HEK293 (cell line): ENCODE measurements around the gene SMCP.

Experiments used
- CTCF ChIA-PET: fragments of 350-600 bp; formaldehyde crosslinking; extraction: SDS; loops from one replicate; lab custom pipeline; 2021; ENCODE audit warnings: antibody characterized with exemption; lab: Yijun Ruan, JAX
- POLR2A ChIA-PET: fragments of 300-600 bp; formaldehyde crosslinking; extraction: SDS; loops from one replicate; lab custom pipeline; 2020; ENCODE audit warnings: antibody characterized with exemption, inconsistent platforms; lab: Yijun Ruan, JAX
- H3K27ac ChIP-seq: fragments of 200-500 bp; sonication (Bioruptor generic); 2 replicates; pipeline ENCODE4 v1.5.1; 2014; ENCODE audit warnings: low read depth, low read length, control low read depth, inconsistent platforms; ENCODE audit errors: extremely low read depth
- H3K36me3 ChIP-seq, 2 experiments: fragments of 200-500 bp in 1 of 2; sonication (Bioruptor generic) in 1 of 2; 1 replicate in 1 of 2; 2 replicates in 1 of 2; pipeline ENCODE4 v1.5.1; 2014 to 2017; ENCODE audit warnings: inconsistent platforms in 2 of 2, low read length in 2 of 2; ENCODE audit not compliant: control insufficient read depth in 2 of 2, insufficient read depth in 1 of 2
- H3K4me1 ChIP-seq: fragments of 200-500 bp; sonication (Bioruptor generic); 2 replicates; pipeline ENCODE4 v1.5.1; 2014; ENCODE audit warnings: mild to moderate bottlenecking, low read length, inconsistent platforms; ENCODE audit not compliant: control insufficient read depth, insufficient read depth
- H3K4me3 ChIP-seq: 2 replicates; pipeline ENCODE4 v1.5.1; 2011; ENCODE audit warnings: low read depth, mild to moderate bottlenecking, control low read depth, low read length, moderate library complexity
- H3K9me3 ChIP-seq: fragments of 200-500 bp; sonication (Bioruptor generic); 2 replicates; pipeline ENCODE4 v1.5.1; 2014; ENCODE audit warnings: low read depth, low read length, inconsistent platforms; ENCODE audit not compliant: control insufficient read depth, insufficient read depth
- GLIS1 ChIP-seq: fragments of 450-650 bp; formaldehyde crosslinking; IDR thresholded peaks from 2 replicates; pipeline ENCODE4 v1.5.1; 2016; ENCODE audit warnings: missing biosample characterization, missing genetic modification characterization
- HIC1 ChIP-seq: fragments of 450-650 bp; formaldehyde crosslinking; IDR thresholded peaks from 2 replicates; pipeline ENCODE4 v1.5.1; 2016; ENCODE audit warnings: missing biosample characterization, missing genetic modification characterization
- HOXA7 ChIP-seq: sonication (generic); formaldehyde crosslinking; IDR thresholded peaks from 2 replicates; pipeline ENCODE4 v1.8.1; 2022; ENCODE audit warnings: missing genetic modification reagents, borderline replicate concordance
- IKZF3 ChIP-seq: fragments of 450-650 bp; IDR thresholded peaks from 2 replicates; pipeline ENCODE4 v1.5.0; 2018; ENCODE audit warnings: missing biosample characterization, mild to moderate bottlenecking, missing genetic modification characterization, moderate library complexity
- REPIN1 ChIP-seq: fragments of 450-650 bp; formaldehyde crosslinking; IDR thresholded peaks from 2 replicates; pipeline ENCODE4 v1.5.1; 2017; ENCODE audit warnings: missing biosample characterization, missing genetic modification characterization, low read depth
- SP3 ChIP-seq: fragments of 450-650 bp; formaldehyde crosslinking; IDR thresholded peaks from 2 replicates; pipeline ENCODE4 v1.5.1; 2016; ENCODE audit warnings: missing biosample characterization, missing genetic modification characterization
- ZBTB1 ChIP-seq: fragments of 450-650 bp; formaldehyde crosslinking; IDR thresholded peaks from 2 replicates; pipeline ENCODE4 v1.5.1; 2016; ENCODE audit warnings: missing biosample characterization, missing genetic modification characterization
- ZBTB48 ChIP-seq: fragments of 450-650 bp; formaldehyde crosslinking; IDR thresholded peaks from 2 replicates; pipeline ENCODE4 v1.5.1; 2016; ENCODE audit warnings: missing biosample characterization, missing genetic modification characterization
- ZFP37 ChIP-seq: fragments of 450-650 bp; formaldehyde crosslinking; IDR thresholded peaks from 2 replicates; pipeline ENCODE4 v1.5.1; 2016; ENCODE audit warnings: missing biosample characterization, missing genetic modification characterization
- ZNF114 ChIP-seq: fragments of 450-650 bp; formaldehyde crosslinking; IDR thresholded peaks from 2 replicates; pipeline ENCODE4 v1.5.0; 2017; ENCODE audit warnings: missing biosample characterization, missing genetic modification characterization
- ZNF157 ChIP-seq: fragments of 450-650 bp; formaldehyde crosslinking; IDR thresholded peaks from 2 replicates; pipeline ENCODE4 v1.5.1; 2016; ENCODE audit warnings: missing biosample characterization, missing genetic modification characterization
- ZNF169 ChIP-seq: fragments of 450-650 bp; formaldehyde crosslinking; IDR thresholded peaks from 2 replicates; pipeline ENCODE4 v1.5.1; 2016; ENCODE audit warnings: missing biosample characterization, missing genetic modification characterization
- ZNF214 ChIP-seq: fragments of 450-650 bp; formaldehyde crosslinking; IDR thresholded peaks from 2 replicates; pipeline ENCODE4 v1.5.1; 2017; ENCODE audit warnings: missing biosample characterization, mild to moderate bottlenecking, missing genetic modification characterization, borderline replicate concordance
- ZNF239 ChIP-seq: fragments of 450-650 bp; formaldehyde crosslinking; IDR thresholded peaks from 2 replicates; pipeline ENCODE4 v1.5.1; 2016; ENCODE audit warnings: missing biosample characterization, missing genetic modification characterization
- ZNF266 ChIP-seq: fragments of 450-650 bp; formaldehyde crosslinking; IDR thresholded peaks from 2 replicates; pipeline ENCODE4 v1.5.1; 2016; ENCODE audit warnings: missing biosample characterization, missing genetic modification characterization, low read depth
- ZNF354C ChIP-seq: fragments of 450-650 bp; formaldehyde crosslinking; IDR thresholded peaks from 2 replicates; pipeline ENCODE4 v1.5.1; 2016; ENCODE audit warnings: missing biosample characterization, missing genetic modification characterization, low read depth, borderline replicate concordance
- ZNF37A ChIP-seq: fragments of 450-650 bp; IDR thresholded peaks from 2 replicates; pipeline ENCODE4 v1.5.1; 2018; ENCODE audit warnings: missing biosample characterization, missing genetic modification characterization
- ZNF449 ChIP-seq: fragments of 450-650 bp; formaldehyde crosslinking; IDR thresholded peaks from 2 replicates; pipeline ENCODE4 v1.5.1; 2017; ENCODE audit warnings: missing biosample characterization, mild to moderate bottlenecking, missing genetic modification characterization, moderate library complexity
- ZNF48 ChIP-seq: fragments of 450-650 bp; formaldehyde crosslinking; IDR thresholded peaks from 2 replicates; pipeline ENCODE4 v1.5.1; 2016; ENCODE audit warnings: missing biosample characterization, missing genetic modification characterization
- ZNF488 ChIP-seq: fragments of 450-650 bp; formaldehyde crosslinking; IDR thresholded peaks from 2 replicates; pipeline ENCODE4 v1.5.1; 2016; ENCODE audit warnings: missing biosample characterization, missing genetic modification characterization
- ZNF514 ChIP-seq: fragments of 450-650 bp; formaldehyde crosslinking; IDR thresholded peaks from 2 replicates; pipeline ENCODE4 v1.5.1; 2016; ENCODE audit warnings: missing biosample characterization, missing genetic modification characterization
- ZNF654 ChIP-seq: fragments of 450-650 bp; formaldehyde crosslinking; IDR thresholded peaks from 2 replicates; pipeline ENCODE4 v1.5.1; 2016; ENCODE audit warnings: low read depth, missing biosample characterization, missing genetic modification characterization
- ZNF776 ChIP-seq: fragments of 450-650 bp; formaldehyde crosslinking; IDR thresholded peaks from 2 replicates; pipeline ENCODE4 v1.5.0; 2017; ENCODE audit warnings: missing biosample characterization, missing genetic modification characterization, borderline replicate concordance
- ZNF777 ChIP-seq: fragments of 450-650 bp; formaldehyde crosslinking; IDR thresholded peaks from 2 replicates; pipeline ENCODE4 v1.5.1; 2017; ENCODE audit warnings: missing biosample characterization, missing genetic modification characterization, borderline replicate concordance
- ZXDB ChIP-seq: fragments of 450-650 bp; formaldehyde crosslinking; IDR thresholded peaks from 2 replicates; pipeline ENCODE4 v1.5.1; 2016; ENCODE audit warnings: missing biosample characterization, missing genetic modification characterization
- TF ChIP-seq, protein P1 (sequence below): fragments of 450-650 bp; formaldehyde crosslinking; IDR thresholded peaks from 2 replicates; pipeline ENCODE4 v1.5.1; 2016; ENCODE audit warnings: missing biosample characterization, missing genetic modification characterization, borderline replicate concordance
- TF ChIP-seq, protein P2 (sequence below): fragments of 450-650 bp; formaldehyde crosslinking; IDR thresholded peaks from 2 replicates; pipeline ENCODE4; 2016; ENCODE audit warnings: missing biosample characterization, missing genetic modification characterization

Gene SMCP

DNA sequence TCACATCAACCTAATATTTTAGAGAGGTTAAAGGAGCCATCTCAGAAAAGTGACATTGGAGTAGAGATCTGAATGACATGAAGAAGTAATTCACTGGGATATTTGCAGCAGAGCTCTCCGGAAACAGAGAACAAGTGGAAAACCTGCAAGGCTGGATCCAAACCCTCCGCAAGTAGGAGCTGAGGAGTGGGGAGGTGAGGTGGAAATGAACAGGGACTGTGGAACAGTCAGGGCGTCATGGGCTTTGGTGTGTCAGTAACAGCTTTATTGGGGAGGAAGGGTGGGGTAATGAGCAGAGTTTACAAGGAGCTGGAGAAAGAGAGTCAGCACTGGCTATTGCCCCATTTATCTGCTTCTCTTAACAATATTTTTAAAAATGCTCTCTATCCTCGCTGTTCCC lies 20.9 kb downstream of the SMCP start:
- H3K4me3 ChIP-seq, result no peak overlapping the region
- CTCF ChIA-PET, result interaction anchor here (0.5 to 1.7 kb wide), 3 partner anchors 21 to 758 kb away, joined by 3 to 4 read pairs (median 4); partner anchors contain the start of gene SMCP
- TF ChIP-seq ZBTB48 (tag by site-specific recombination), result no peak
- TF ChIP-seq ZBTB1 (tag by site-specific recombination), result no peak
- TF ChIP-seq ZNF157 (tag by site-specific recombination), result no peak
- TF ChIP-seq ZNF654 (tag by site-specific recombination), result no peak
- TF ChIP-seq ZNF266 (tag by site-specific recombination), result no peak
- no peak for TF ChIP-seq HIC1
- TF ChIP-seq REPIN1, result no peak
- no peak for TF ChIP-seq ZXDB (tag by site-specific recombination)
- TF ChIP-seq SP3, result no peak
- no peak for TF ChIP-seq IKZF3 (tag by site-specific recombination)
- no peak for TF ChIP-seq ZFP37 (tag by site-specific recombination)
- no peak for TF ChIP-seq ZNF239 (tag by site-specific recombination)
- no peak for TF ChIP-seq ZNF214
- no peak for TF ChIP-seq ZNF777 (tag by site-specific recombination)
- no peak for TF ChIP-seq ZNF488
- no peak for TF ChIP-seq ZNF114 (tag by site-specific recombination)
- no peak for TF ChIP-seq ZNF449
- TF ChIP-seq ZNF48, result no peak
- TF ChIP-seq, all 188 proteins: peak for 0
- H3K36me3 ChIP-seq, result no peaks in the 10 kb centered on the region
- H3K27ac ChIP-seq, result no peak overlapping the region
- H3K4me1 ChIP-seq, result no peaks in the 10 kb centered on the region
- H3K9me3 ChIP-seq, result no peaks in the 10 kb centered on the region
- POLR2A ChIA-PET, result no interaction called here

DNA sequence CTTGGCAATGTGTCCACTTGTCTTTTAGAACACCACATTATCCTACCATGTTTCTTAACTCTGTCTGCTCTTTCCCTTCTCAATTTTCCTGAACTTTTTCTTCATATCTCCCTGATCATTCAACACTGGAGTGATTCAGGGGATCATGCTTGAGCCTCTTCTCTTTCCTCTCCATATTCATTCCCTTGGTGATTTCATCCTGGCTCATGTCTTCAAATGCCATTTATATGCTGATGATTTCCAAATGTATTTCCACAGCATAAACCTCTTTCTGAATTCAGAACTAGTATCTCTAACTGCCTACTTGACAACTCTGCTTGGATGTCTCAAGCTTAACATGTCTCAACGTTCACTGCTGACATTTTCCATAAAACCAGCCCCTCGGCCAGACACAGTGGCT lies 21.8 kb downstream of the SMCP start:
- Histone ChIP-seq H3K9me3 (no peaks in the 10 kb centered on the region), H3K4me1 (no peaks in the 10 kb centered on the region), H3K4me3 (no peak overlapping the region), H3K36me3 (no peaks in the 10 kb centered on the region), H3K27ac (no peak overlapping the region)
- POLR2A ChIA-PET, result no interaction called here
- CTCF ChIA-PET, result no interaction called here
- TF ChIP-seq, protein P1, sequence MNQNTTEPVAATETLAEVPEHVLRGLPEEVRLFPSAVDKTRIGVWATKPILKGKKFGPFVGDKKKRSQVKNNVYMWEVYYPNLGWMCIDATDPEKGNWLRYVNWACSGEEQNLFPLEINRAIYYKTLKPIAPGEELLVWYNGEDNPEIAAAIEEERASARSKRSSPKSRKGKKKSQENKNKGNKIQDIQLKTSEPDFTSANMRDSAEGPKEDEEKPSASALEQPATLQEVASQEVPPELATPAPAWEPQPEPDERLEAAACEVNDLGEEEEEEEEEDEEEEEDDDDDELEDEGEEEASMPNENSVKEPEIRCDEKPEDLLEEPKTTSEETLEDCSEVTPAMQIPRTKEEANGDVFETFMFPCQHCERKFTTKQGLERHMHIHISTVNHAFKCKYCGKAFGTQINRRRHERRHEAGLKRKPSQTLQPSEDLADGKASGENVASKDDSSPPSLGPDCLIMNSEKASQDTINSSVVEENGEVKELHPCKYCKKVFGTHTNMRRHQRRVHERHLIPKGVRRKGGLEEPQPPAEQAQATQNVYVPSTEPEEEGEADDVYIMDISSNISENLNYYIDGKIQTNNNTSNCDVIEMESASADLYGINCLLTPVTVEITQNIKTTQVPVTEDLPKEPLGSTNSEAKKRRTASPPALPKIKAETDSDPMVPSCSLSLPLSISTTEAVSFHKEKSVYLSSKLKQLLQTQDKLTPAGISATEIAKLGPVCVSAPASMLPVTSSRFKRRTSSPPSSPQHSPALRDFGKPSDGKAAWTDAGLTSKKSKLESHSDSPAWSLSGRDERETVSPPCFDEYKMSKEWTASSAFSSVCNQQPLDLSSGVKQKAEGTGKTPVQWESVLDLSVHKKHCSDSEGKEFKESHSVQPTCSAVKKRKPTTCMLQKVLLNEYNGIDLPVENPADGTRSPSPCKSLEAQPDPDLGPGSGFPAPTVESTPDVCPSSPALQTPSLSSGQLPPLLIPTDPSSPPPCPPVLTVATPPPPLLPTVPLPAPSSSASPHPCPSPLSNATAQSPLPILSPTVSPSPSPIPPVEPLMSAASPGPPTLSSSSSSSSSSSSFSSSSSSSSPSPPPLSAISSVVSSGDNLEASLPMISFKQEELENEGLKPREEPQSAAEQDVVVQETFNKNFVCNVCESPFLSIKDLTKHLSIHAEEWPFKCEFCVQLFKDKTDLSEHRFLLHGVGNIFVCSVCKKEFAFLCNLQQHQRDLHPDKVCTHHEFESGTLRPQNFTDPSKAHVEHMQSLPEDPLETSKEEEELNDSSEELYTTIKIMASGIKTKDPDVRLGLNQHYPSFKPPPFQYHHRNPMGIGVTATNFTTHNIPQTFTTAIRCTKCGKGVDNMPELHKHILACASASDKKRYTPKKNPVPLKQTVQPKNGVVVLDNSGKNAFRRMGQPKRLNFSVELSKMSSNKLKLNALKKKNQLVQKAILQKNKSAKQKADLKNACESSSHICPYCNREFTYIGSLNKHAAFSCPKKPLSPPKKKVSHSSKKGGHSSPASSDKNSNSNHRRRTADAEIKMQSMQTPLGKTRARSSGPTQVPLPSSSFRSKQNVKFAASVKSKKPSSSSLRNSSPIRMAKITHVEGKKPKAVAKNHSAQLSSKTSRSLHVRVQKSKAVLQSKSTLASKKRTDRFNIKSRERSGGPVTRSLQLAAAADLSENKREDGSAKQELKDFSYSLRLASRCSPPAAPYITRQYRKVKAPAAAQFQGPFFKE, result no peak
- TF ChIP-seq ZNF514, result no peak
- no peak for TF ChIP-seq ZNF354C (tag by site-specific recombination)
- no peak for TF ChIP-seq GLIS1 (tag by site-specific recombination)
- TF ChIP-seq ZNF169 (tag by site-specific recombination), result no peak
- TF ChIP-seq, protein P2, sequence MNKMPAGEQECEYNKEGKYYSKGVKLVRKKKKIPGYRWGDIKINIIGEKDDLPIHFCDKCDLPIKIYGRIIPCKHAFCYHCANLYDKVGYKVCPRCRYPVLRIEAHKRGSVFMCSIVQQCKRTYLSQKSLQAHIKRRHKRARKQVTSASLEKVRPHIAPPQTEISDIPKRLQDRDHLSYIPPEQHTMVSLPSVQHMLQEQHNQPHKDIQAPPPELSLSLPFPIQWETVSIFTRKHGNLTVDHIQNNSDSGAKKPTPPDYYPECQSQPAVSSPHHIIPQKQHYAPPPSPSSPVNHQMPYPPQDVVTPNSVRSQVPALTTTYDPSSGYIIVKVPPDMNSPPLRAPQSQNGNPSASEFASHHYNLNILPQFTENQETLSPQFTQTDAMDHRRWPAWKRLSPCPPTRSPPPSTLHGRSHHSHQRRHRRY, result no peak
- no peak for TF ChIP-seq ZNF37A (tag by site-specific recombination)
- no peak for TF ChIP-seq HOXA7 (CRISPR knock-in tag)
- TF ChIP-seq ZNF776 (tag by site-specific recombination), result no peak
